Skeletal muscle satellite cell (primary cell): ENCODE measurements around the gene KCNH6.

Experiments
- H3K27me3 ChIP-seq: 2 replicates; pipeline ENCODE4 v1.7.0; 2013; ENCODE audit warnings: low read length; ENCODE audit not compliant: control insufficient read depth, insufficient read depth
- H3K36me3 ChIP-seq: 2 replicates; pipeline ENCODE4 v1.7.0; 2013; ENCODE audit warnings: mild to moderate bottlenecking, control low read depth, low read length; ENCODE audit not compliant: insufficient read depth
- H3K4me1 ChIP-seq: 2 replicates; pipeline ENCODE4 v1.7.0; 2013; ENCODE audit warnings: low read length; ENCODE audit not compliant: control insufficient read depth, insufficient read depth
- H3K4me2 ChIP-seq: 2 replicates; pipeline ENCODE4 v1.7.0; 2013; ENCODE audit warnings: mild to moderate bottlenecking, low read length
- H3K4me3 ChIP-seq: 2 replicates; pipeline ENCODE4 v1.7.0; 2013; ENCODE audit warnings: low read length
- H3K9ac ChIP-seq: 2 replicates; pipeline ENCODE4 v1.7.0; 2013; ENCODE audit warnings: mild to moderate bottlenecking, low read depth, low read length, moderate library complexity
- H3K9me3 ChIP-seq: replicated peaks from 2 replicates; pipeline ENCODE4 v1.7.0; 2013; ENCODE audit warnings: mild to moderate bottlenecking, control low read depth, low read length

Gene KCNH6

DNA sequence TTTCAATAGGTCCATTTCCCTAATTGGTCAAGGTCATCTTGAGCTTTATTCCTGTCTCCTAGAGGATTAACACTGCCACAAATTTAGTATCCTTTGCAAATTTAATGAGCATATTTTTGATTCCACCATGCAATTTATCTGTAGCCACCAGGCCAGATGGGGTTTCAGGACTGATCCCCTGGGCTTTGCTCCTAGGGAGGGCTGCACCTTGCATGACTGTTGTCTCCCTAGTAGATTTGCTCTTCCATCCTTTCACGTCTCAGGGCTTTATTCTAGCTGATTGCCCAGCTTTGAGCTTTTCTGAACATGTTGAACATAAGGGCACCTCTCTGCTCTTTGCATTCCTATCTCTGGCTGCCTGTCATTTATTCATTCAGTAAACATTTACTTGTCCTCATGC is 7.7 kb upstream of the KCNH6 start:
- H3K27me3 ChIP-seq = peaks cover 66% of the 10 kb centered on the region
- no peak overlapping the region for H3K4me2 ChIP-seq
- no peak overlapping the region for H3K4me3 ChIP-seq
- no peaks in the 10 kb centered on the region for H3K36me3 ChIP-seq
- H3K9ac ChIP-seq = no peak overlapping the region
- H3K4me1 ChIP-seq = peaks cover 4% of the 10 kb centered on the region
- H3K9me3 ChIP-seq = no peaks in the 10 kb centered on the region

DNA sequence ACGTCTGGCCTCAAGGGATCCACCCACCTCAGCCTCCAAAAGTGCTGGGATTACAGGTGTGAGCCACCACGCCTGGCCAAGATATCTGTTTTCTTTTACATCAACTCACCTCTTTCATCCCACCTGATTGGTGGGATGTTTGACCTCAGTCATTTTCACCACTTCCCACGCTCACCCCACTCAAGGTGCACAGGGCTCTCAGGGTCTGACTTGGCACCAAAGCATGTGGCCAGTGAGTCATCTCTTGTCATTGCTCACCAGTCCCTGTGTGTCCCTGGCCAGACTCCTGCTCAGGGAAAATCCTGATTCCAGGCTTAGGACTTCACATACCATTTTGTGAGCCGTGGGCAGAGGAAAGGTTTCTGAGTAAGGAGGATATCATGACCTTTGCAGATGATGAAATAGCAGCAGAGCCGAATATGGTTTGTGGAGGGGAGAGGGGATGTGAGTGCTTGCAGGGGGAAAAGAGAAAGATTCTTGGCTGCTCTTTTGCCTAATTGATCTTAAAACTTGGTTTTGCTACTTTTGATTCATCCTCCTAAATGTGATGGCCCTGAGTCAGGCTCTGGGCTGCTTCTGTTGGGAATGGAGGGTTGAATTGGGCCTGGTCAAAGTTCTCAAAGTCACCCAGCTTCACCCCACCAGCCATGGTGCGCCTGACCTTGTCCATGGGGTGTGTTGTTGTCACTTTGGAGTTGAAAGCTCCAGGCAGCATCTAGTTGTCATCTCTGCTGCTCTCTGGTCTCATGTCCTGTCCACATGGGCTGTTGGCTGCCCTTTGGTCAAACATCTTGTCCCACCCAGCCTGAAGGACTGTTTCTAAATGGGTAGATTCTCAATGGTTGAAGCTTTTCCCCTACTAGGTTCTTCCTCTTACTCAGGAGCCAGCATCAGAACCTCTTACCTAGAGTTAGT is 6.0 kb upstream of the KCNH6 start:
- Histone ChIP-seq H3K27me3 (peaks cover 65% of the 10 kb centered on the region), H3K36me3 (no peaks in the 10 kb centered on the region), H3K4me3 (no peak overlapping the region), H3K9me3 (no peaks in the 10 kb centered on the region), H3K4me1 (peaks cover 4% of the 10 kb centered on the region), H3K4me2 (no peak overlapping the region), H3K9ac (no peak overlapping the region)

DNA sequence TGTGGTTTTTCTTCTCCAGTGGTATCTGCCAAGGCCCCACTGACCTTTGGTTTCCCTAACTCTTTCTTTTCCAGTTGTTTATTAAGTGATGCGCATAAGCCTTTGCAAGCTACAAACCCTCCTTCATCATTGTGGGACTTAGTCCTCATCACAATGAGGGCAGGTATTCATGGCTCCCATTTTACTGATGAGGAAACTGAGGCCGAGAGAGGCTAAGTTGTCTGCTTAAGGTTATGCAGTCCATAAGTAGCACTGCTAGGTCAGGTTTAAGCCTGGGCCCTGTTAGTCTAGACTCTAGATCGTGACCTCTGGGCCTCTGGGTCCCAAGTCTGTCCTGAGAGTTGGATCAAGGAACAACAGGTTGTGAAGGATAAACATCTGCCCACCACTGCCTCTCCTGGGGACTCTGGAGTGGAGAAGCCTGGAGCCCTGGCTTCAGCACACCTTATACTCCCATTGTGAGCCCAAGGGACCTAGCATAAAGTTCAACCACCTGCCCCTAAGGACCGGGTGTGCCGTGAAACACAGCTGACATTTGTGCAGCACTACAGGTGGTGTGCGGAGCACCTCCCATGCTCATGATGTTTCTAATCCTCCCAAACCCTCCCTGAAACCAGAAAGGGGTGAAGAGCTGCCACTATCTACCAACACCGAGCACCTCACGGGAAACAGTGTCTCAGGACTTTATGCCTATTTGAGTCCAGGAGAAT is 5.2 kb upstream of the KCNH6 start:
- Histone ChIP-seq H3K27me3 (peaks cover 61% of the 10 kb centered on the region), H3K4me2 (no peak overlapping the region), H3K36me3 (no peaks in the 10 kb centered on the region), H3K4me1 (peaks cover 4% of the 10 kb centered on the region), H3K9ac (no peak overlapping the region), H3K9me3 (no peaks in the 10 kb centered on the region), H3K4me3 (no peak overlapping the region)

DNA sequence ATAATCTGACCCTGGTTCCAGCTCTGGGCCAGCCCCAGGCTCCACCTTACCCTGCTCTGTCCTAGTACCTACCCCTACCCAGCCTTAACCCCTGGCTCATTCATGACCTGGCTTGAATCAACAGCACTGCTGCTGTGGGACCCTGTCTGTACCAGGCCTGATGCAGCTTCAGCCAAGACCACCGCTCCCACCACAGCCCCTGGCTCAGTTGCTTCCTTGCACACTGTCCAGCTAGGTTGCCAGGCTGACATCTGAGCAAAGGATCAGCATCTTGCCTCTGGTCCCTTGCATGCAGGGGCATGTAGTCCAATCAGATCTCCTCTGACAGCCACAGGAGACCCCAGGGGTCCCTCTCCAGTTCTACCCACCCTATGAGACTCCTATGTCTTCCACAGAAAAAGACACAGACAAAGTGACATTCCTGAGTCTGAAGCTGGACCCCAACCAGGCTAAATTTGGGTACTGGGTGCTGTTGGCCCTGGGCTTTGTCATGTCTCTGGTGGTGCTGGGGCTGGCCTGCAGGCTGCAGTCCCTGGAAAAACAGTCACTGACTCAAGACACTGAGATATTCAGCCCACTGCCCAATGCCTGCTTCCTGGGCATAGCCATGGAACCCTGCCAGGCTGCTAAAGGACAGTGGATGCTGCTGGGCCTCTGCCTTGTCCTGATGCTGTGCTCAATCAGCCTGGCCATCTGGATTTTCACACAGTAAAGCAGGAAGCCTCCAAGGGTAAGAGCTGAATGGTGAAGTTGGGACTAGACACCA is 3.9 kb upstream of the KCNH6 start:
- peaks cover 4% of the 10 kb centered on the region for H3K4me1 ChIP-seq
- no peak overlapping the region for H3K4me2 ChIP-seq
- H3K27me3 ChIP-seq = peaks cover 60% of the 10 kb centered on the region
- H3K9me3 ChIP-seq = no peaks in the 10 kb centered on the region
- no peaks in the 10 kb centered on the region for H3K36me3 ChIP-seq
- H3K9ac ChIP-seq = no peak overlapping the region
- no peak overlapping the region for H3K4me3 ChIP-seq

DNA sequence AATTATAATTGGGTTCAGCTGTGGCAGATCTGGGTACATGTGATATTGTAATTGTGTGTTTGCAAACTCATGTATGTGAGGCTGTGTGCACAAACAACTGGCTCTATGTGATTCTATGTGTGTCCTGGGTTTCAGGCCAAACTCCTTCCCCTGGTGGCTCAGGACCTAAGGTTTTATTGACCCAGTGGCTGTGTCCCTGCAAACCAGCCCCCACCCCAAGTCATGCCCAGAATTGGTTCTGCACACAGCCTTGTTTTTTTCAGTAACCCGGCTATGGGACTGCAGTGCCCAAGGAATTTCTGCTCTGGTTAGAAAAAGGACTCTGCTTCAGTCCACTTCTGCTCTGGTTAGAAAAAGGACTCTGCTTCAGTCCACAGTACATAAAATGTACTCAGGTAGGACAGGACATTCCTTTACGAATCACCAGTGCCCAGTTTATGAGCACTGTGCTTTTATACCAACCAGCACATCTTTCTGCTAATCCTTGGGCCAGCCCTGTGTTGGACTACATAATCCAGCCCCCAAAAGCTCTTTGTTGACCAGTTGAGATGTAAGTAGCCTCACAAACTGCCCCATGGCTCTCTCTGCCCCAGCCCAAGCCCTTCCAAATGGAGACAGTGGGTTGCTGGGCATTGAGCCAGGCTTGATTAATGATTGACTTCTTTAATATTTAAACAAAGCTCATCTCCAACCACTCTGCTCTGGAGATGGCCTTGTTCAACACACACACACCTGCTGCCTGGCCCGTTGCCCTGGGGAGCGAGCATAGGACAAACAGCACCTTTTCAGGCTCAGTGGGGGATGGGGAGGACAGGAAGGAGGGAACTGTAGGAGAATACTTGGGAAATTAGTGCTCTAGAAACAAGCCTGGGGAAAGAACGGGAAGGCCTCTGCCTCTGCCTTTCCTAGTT is 2.9 kb upstream of the KCNH6 start:
- peaks cover 4% of the 10 kb centered on the region for H3K4me1 ChIP-seq
- no peak overlapping the region for H3K9ac ChIP-seq
- H3K4me3 ChIP-seq = no peak overlapping the region
- H3K27me3 ChIP-seq = peaks cover 61% of the 10 kb centered on the region
- no peak overlapping the region for H3K4me2 ChIP-seq
- H3K36me3 ChIP-seq = no peaks in the 10 kb centered on the region
- no peaks in the 10 kb centered on the region for H3K9me3 ChIP-seq

DNA sequence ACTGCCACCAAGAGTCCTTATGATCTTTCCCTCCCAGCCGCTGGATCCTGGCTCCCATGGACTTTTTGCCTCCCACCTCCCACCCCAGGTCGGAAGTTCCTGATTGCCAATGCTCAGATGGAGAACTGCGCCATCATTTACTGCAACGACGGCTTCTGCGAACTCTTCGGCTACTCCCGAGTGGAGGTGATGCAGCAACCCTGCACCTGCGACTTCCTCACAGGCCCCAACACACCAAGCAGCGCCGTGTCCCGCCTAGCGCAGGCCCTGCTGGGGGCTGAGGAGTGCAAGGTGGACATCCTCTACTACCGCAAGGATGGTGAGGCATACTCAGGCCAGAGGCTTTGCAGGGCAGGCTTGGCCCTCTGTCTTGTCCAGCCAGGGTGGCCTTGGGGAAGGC is 893 bp downstream of the KCNH6 start:
- Histone ChIP-seq H3K4me2 (no peak overlapping the region), H3K36me3 (no peaks in the 10 kb centered on the region), H3K9ac (no peak overlapping the region), H3K4me3 (no peak overlapping the region), H3K4me1 (no peaks in the 10 kb centered on the region), H3K27me3 (peaks cover 70% of the 10 kb centered on the region), H3K9me3 (no peaks in the 10 kb centered on the region)

DNA sequence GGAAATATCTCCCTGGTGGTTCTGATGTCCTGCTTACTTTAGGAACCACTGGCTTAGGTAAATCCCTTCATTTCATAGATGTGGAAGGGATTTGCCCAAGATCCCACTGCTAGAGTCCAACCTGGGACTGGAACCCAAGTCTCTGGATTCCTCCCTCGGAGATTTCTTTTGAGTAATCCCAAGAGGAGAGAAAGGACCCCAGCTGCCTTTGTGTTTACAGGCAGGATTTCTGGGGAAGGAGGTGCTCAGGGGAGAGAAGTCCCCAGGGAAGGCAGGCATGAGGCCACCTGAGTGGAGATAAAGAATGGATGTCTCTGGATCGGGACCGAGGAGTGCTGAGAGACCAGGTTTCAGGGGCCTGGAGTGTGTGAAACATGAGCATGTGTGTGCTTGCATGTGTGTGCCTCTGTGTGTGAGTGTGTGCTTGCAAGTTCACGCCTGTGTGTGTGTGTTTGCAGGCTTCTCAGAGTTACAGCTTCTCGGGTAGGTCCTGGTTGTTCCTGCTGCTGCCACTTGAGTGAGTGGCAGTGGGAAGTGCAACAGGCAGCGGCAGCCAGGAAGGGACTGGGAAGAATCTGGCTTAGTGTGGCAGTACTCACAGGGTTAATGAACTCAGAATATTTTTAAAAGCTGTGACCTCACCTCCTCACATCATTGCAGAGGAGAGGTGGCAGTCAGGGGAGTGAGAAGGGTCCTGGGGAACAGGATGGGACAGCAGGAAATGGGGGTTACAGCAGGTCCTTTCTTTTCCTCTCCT is 2.2 kb downstream of the KCNH6 start:
- H3K9me3 ChIP-seq = no peaks in the 10 kb centered on the region
- no peak overlapping the region for H3K4me2 ChIP-seq
- peaks cover 58% of the 10 kb centered on the region for H3K27me3 ChIP-seq
- H3K4me1 ChIP-seq = no peaks in the 10 kb centered on the region
- H3K36me3 ChIP-seq = no peaks in the 10 kb centered on the region
- no peak overlapping the region for H3K9ac ChIP-seq
- no peak overlapping the region for H3K4me3 ChIP-seq

DNA sequence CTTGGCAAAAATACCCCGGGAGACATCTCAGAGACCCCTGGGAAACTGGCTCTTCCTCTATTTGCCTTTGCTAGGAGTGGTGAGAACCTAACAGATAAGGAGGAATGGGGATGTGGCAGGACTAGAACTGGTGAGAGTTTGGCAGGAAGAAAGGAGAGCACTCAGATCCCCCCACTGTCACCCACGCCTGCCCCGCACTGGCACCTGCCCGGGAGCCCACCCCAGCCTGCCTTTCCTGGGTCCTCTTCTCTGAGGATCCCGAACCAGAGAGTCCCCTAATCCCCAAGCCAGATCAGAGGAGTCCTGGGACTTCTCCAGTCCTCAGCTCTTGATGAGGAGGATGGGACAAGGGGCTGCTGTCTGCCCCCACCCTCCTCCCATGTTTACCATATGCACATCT is 3.7 kb downstream of the KCNH6 start:
- H3K27me3 ChIP-seq = peaks cover 49% of the 10 kb centered on the region
- H3K9ac ChIP-seq = no peak overlapping the region
- no peaks in the 10 kb centered on the region for H3K36me3 ChIP-seq
- H3K4me3 ChIP-seq = no peak overlapping the region
- H3K4me2 ChIP-seq = no peak overlapping the region
- H3K9me3 ChIP-seq = no peaks in the 10 kb centered on the region
- H3K4me1 ChIP-seq = no peaks in the 10 kb centered on the region

DNA sequence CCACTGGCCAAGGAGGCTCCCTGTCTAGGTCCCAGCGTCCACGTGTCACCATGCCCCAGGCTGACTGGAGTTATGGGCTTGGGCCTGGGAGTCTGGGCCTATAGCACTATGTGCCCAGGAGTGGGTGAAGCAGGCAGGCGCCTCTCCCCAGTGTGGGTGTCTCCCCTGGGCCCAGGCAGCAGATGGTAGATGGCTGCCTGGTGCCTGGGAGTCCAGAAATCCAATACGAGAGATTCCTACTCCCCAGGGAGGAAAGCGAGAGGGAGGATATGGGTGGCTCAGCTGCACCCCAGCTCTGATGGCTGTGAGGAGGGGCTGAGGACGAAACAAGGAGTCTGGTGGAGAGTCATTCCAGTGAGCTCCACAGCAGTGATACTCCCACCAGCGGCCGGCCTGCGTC is 5.0 kb downstream of the KCNH6 start:
- Histone ChIP-seq H3K36me3 (no peaks in the 10 kb centered on the region), H3K27me3 (peaks cover 49% of the 10 kb centered on the region), H3K4me3 (no peak overlapping the region), H3K4me1 (no peaks in the 10 kb centered on the region), H3K9me3 (no peaks in the 10 kb centered on the region), H3K4me2 (no peak overlapping the region), H3K9ac (no peak overlapping the region)

DNA sequence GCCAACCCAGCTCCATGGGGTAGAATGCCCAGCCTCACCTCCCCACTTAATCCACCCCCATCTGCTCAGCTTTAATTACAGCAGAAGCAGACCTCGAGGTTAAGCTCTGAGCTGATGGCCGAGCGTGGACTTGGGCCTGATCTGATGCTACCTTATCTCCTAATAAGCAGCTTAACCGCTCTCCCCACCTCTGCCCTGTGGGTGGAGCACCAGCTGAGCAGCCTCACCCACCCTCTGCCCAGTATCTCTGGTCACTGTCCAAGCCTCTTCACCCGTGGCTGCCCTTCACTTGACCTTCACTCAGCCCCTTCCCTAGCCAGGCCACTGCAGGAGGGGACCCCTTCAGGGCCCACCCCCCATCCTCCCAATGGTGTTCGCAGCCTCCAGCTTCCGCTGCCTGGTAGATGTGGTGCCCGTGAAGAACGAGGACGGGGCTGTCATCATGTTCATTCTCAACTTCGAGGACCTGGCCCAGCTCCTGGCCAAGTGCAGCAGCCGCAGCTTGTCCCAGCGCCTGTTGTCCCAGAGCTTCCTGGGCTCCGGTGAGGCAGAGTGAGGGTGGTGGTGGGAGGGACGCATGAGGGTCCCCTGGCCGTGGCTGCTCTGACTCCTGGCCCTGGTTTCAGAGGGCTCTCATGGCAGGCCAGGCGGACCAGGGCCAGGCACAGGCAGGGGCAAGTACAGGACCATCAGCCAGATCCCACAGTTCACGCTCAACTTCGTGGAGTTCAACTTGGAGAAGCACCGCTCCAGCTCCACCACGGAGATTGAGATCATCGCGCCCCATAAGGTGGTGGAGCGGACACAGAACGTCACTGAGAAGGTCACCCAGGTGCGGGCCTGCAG is 6.8 kb downstream of the KCNH6 start:
- Histone ChIP-seq H3K4me3 (no peak overlapping the region), H3K4me1 (no peaks in the 10 kb centered on the region), H3K27me3 (peaks cover 40% of the 10 kb centered on the region), H3K9me3 (no peaks in the 10 kb centered on the region), H3K4me2 (no peak overlapping the region), H3K9ac (no peak overlapping the region), H3K36me3 (no peaks in the 10 kb centered on the region)
